Fibroblast of mammary gland (primary cell): ENCODE measurements around the gene DDX1.

Source experiments
- DNase-seq: peaks from one replicate; pipeline ENCODE4 v3.0.0-alpha.2; 2010; ENCODE audit warnings: low read depth
- H3K4me3 ChIP-seq: 2 replicates; pipeline ENCODE4 v1.5.1; 2011; ENCODE audit warnings: low read depth, mild to moderate bottlenecking, low read length, moderate library complexity; ENCODE audit not compliant: control insufficient read depth
- CTCF ChIP-seq: conservative IDR thresholded peaks from 2 replicates; pipeline ENCODE4 v1.5.1; 2011; ENCODE audit warnings: low read depth, low read length, inconsistent platforms; ENCODE audit not compliant: control insufficient read depth, insufficient read depth

DDX1 gene

GRCh38 chr2:15599994-15600393 is 8.3 kb downstream of the DDX1 start:
- no peak for DNase-seq
- TF ChIP-seq CTCF: no peak
- no peak overlapping the region for H3K4me3 ChIP-seq

- no peak for DNase-seq
- TF ChIP-seq CTCF: no peak
- H3K4me3 ChIP-seq: no peak overlapping the region
These were observed 10.0 kb downstream of the DDX1 start for GRCh38 chr2:15601681-15602080.

GRCh38 chr2:15602393-15602792 is 10.7 kb downstream of the DDX1 start:
- no peak for TF ChIP-seq CTCF

GRCh38 chr2:15603044-15603765 is 11.5 kb downstream of the DDX1 start:
- no peak for TF ChIP-seq CTCF
- H3K4me3 ChIP-seq: no peak overlapping the region
- DNase-seq: no peak

More at GRCh38 chr2:15602393-15602792, 10.7 kb downstream of the DDX1 start:
- H3K4me3 ChIP-seq: no peak overlapping the region
- no peak for DNase-seq

- no peak overlapping the region for H3K4me3 ChIP-seq
- no peak for TF ChIP-seq CTCF
- DNase-seq: no peak
These were observed 12.3 kb downstream of the DDX1 start for GRCh38 chr2:15603948-15604347.

- no peak for TF ChIP-seq CTCF
- no peak overlapping the region for H3K4me3 ChIP-seq
- no peak for DNase-seq
These were observed 14.1 kb downstream of the DDX1 start for GRCh38 chr2:15605721-15606120.
